HG03432 (cell line): ENCODE measurements around the gene RFTN2.
"Not testable (repeated sequence)": the region's sequence is repeated elsewhere in the genome, so short reads cannot be mapped to it uniquely, and the experiment has no call there.

ENCODE experiments used
- ATAC-seq: cut with Tn5 transposase; IDR thresholded peaks from one replicate; pipeline ENCODE4 v1.9.1; 2021; ENCODE audit warnings: mild to moderate bottlenecking, moderate library complexity; ENCODE audit not compliant: unreplicated experiment

Gene RFTN2

GRCh38 chr2:197675246-197675645 lies at the start of gene RFTN2:
Gene RFTN2 (minus strand): TSS chr2:197675587. CDS start chr2:197675458, 129 bp downstream.
- no peak for ATAC-seq

GRCh38 chr2:197717863-197718262 lies 42.5 kb upstream of the RFTN2 start:
- ATAC-seq, result no peak

GRCh38 chr2:197713271-197713670 lies 37.9 kb upstream of the RFTN2 start:
- ATAC-seq, result no peak

GRCh38 chr2:197711578-197711977 lies 36.2 kb upstream of the RFTN2 start:
- no peak for ATAC-seq

- ATAC-seq, result peak; percentile 74
Measured at GRCh38 chr2:197710424-197711042, 35.1 kb upstream of the RFTN2 start.

- ATAC-seq, result not testable (repeated sequence)
Measured at GRCh38 chr2:197709140-197709539, 33.8 kb upstream of the RFTN2 start.

- ATAC-seq, result no peak
Measured at GRCh38 chr2:197708331-197708730, 32.9 kb upstream of the RFTN2 start.

GRCh38 chr2:197707316-197708213 lies 32.2 kb upstream of the RFTN2 start:
- ATAC-seq, result no peak

- no peak for ATAC-seq
Measured at GRCh38 chr2:197706839-197707207, 31.4 kb upstream of the RFTN2 start.

GRCh38 chr2:197705912-197706838 lies 30.8 kb upstream of the RFTN2 start:
- no peak for ATAC-seq

GRCh38 chr2:197705121-197705911 lies 29.9 kb upstream of the RFTN2 start, which contains the start of gene MARS2:
Gene MARS2 (plus strand): TSS chr2:197705369. CDS start chr2:197705406, 37 bp downstream.
- ATAC-seq, result peak; percentile 89

GRCh38 chr2:197704434-197705120 lies 29.2 kb upstream of the RFTN2 start:
- peak; percentile 40 for ATAC-seq

- no peak for ATAC-seq
Measured at GRCh38 chr2:197700960-197701359, 25.6 kb upstream of the RFTN2 start.

- ATAC-seq, result not testable (repeated sequence)
Measured at GRCh38 chr2:197699724-197700123, 24.3 kb upstream of the RFTN2 start.

GRCh38 chr2:197696571-197696970 lies 21.2 kb upstream of the RFTN2 start:
- ATAC-seq, result not testable (repeated sequence)

- ATAC-seq, result not testable (repeated sequence)
Measured at GRCh38 chr2:197695971-197696370, 20.6 kb upstream of the RFTN2 start.

- not testable (repeated sequence) for ATAC-seq
Measured at GRCh38 chr2:197695206-197695605, 19.8 kb upstream of the RFTN2 start.

- no peak for ATAC-seq
Measured at GRCh38 chr2:197677483-197677882, 2.1 kb upstream of the RFTN2 start.

- no peak for ATAC-seq
Measured at GRCh38 chr2:197677056-197677455, 1.7 kb upstream of the RFTN2 start.
